CD4-positive, alpha-beta T cell treated with Interleukin-4 for 4 hours (primary cell): ENCODE measurements around the gene ATF6B.
"Not testable (repeated sequence)": the region's sequence is repeated elsewhere in the genome, so short reads cannot be mapped to it uniquely, and the experiment has no call there.

Experiments
- DNase-seq: peaks from one replicate; pipeline ENCODE4 v3.0.0-alpha.2; 2020

ATF6B gene

GRCh38 chr6:32153564-32154513 is 25.8 kb upstream of the ATF6B start, which contains the start of gene PPT2:
TSS of gene PPT2 (plus strand) at chr6:32154141. CDS start at chr6:32154595, 454 bp downstream.
- DNase-seq = peak; percentile 65

GRCh38 chr6:32152769-32153563 is 24.9 kb upstream of the ATF6B start:
- DNase-seq = no peak

- no peak for DNase-seq
Observed at GRCh38 chr6:32151863-32152768, 24.1 kb upstream of the ATF6B start, which contains the start of gene PRRT1. TSS of gene PRRT1 (minus strand) at chr6:32151939. CDS start at chr6:32151827, 112 bp downstream.

GRCh38 chr6:32151181-32151862 is 23.3 kb upstream of the ATF6B start:
- no peak for DNase-seq

GRCh38 chr6:32149932-32150870 is 22.2 kb upstream of the ATF6B start:
- no peak for DNase-seq

- peak; percentile 7 for DNase-seq
Observed at GRCh38 chr6:32149092-32149755, 21.2 kb upstream of the ATF6B start.

- DNase-seq = peak; percentile 51
Observed at GRCh38 chr6:32148289-32149091, 20.4 kb upstream of the ATF6B start.

- DNase-seq = no peak
Observed at GRCh38 chr6:32147401-32148132, 19.5 kb upstream of the ATF6B start.

GRCh38 chr6:32146687-32147086 is 18.6 kb upstream of the ATF6B start:
- no peak for DNase-seq

- DNase-seq = no peak
Observed at GRCh38 chr6:32146287-32146686, 18.2 kb upstream of the ATF6B start.

GRCh38 chr6:32144238-32144637 is 16.2 kb upstream of the ATF6B start:
- not testable (repeated sequence) for DNase-seq

GRCh38 chr6:32140420-32141046 is 12.5 kb upstream of the ATF6B start:
- no peak for DNase-seq

GRCh38 chr6:32139590-32139989 is 11.5 kb upstream of the ATF6B start:
- no peak for DNase-seq

GRCh38 chr6:32137454-32137853 is 9.4 kb upstream of the ATF6B start:
- no peak for DNase-seq

- DNase-seq = no peak
Observed at GRCh38 chr6:32133786-32134185, 5.7 kb upstream of the ATF6B start.

- no peak for DNase-seq
Observed at GRCh38 chr6:32132110-32132509, 4.1 kb upstream of the ATF6B start.

GRCh38 chr6:32131439-32131948 is 3.4 kb upstream of the ATF6B start:
- DNase-seq = no peak
